PC-3 (cell line): Measurements from ENCODE around the gene NUP210L.

Experiments
- EZH2 ChIP-seq: fragments of 300-600 bp; sonication (generic); IDR thresholded peaks from one replicate; pipeline ENCODE4 v1.6.1; 2017; ENCODE audit warnings: antibody characterized with exemption, mild to moderate bottlenecking, low read length; ENCODE audit not compliant: unreplicated experiment
- EZH2phosphoT487 ChIP-seq: fragments of 300-600 bp; sonication (generic); IDR thresholded peaks from 2 replicates; pipeline ENCODE4 v1.6.1; 2018; ENCODE audit warnings: mild to moderate bottlenecking, antibody characterized with exemption, low read length, borderline replicate concordance
- TF ChIP-seq, protein P1 (sequence below): fragments of 300-600 bp; sonication (generic); conservative IDR thresholded peaks from 2 replicates; pipeline ENCODE4 v1.5.1; 2017; ENCODE audit warnings: antibody characterized with exemption, low read depth, mild to moderate bottlenecking, low read length

DNA sequence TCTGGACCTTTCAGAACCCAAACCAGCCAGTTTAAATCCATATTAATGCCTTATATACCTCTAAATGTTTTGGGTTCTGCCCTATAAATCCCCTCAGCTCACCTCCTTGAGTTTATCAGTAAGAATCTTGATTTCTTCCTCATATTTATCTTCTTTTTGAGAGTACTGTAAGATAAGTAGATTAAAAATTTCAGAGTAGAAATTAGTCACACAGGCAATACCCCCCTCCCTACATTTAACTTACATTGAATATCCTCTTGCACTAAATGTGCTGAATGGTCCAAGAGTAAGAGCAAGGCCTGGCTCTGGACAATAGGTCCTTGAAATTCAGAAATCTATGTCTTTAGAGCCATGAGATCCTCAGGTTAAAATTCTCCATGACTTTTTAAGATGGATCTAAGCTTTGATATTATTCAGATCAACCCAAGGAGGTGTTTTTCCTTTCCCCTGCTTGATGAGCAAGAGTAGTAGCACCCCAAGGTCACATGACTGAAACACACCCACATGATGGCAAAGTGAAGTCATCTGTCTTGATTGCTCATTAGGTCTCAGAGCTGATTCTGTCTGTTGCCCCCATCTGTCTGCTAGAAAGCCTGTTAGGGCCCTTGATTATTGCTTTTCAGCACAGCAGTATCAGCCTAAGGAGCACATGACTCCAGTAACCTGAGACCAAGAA, 15.8 kb upstream of the NUP210L start:
- TF ChIP-seq, protein P1, sequence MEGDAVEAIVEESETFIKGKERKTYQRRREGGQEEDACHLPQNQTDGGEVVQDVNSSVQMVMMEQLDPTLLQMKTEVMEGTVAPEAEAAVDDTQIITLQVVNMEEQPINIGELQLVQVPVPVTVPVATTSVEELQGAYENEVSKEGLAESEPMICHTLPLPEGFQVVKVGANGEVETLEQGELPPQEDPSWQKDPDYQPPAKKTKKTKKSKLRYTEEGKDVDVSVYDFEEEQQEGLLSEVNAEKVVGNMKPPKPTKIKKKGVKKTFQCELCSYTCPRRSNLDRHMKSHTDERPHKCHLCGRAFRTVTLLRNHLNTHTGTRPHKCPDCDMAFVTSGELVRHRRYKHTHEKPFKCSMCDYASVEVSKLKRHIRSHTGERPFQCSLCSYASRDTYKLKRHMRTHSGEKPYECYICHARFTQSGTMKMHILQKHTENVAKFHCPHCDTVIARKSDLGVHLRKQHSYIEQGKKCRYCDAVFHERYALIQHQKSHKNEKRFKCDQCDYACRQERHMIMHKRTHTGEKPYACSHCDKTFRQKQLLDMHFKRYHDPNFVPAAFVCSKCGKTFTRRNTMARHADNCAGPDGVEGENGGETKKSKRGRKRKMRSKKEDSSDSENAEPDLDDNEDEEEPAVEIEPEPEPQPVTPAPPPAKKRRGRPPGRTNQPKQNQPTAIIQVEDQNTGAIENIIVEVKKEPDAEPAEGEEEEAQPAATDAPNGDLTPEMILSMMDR: no peak
- TF ChIP-seq EZH2 (no peak), EZH2phosphoT487 (no peak)
